ENCODE measurements around the gene PIK3R4. TPM values are rescaled to one million over a fixed set of nuclear protein-coding genes. Genes with fewer than 3 reads are reported as not detected.

The PIK3R4 gene
- total RNA-seq, 1 experiment from 2014 or later, result 31.9 TPM

- H3K4me1 ChIP-seq (ENCODE audit: insufficient read depth, low read length, poor library complexity, severe bottlenecking), result no peaks in the 10 kb centered on the region
- TF ChIP-seq EZH2 (IDR thresholded peaks at IDR 0.05; ENCODE audit: borderline replicate concordance, low read depth, low read length, poor library complexity, severe bottlenecking), result no peak
- TF ChIP-seq CTCF (conservative IDR thresholded peaks at IDR 0.05; ENCODE audit: low read depth, low read length), result no peak
- H3K27ac ChIP-seq (ENCODE audit: low read depth, low read length, poor library complexity, severe bottlenecking), result no peak overlapping the region
- ChIA-PET CTCF (no interaction called here), POLR2A (ENCODE audit: low non-redundant PET) (no interaction called here)
- H3K36me3 ChIP-seq (ENCODE audit: insufficient read depth, low read length, poor library complexity, severe bottlenecking), result no peaks in the 10 kb centered on the region
- no peak for DNase-seq (ENCODE audit: low spot score)
- no peaks in the 10 kb centered on the region for H3K9me3 ChIP-seq (ENCODE audit: low read depth, low read length, poor library complexity, severe bottlenecking)
- BruUV-seq (replicated peaks), result no TSS peak
- H3K4me3 ChIP-seq (ENCODE audit: low read depth, low read length, poor library complexity, severe bottlenecking), result no peak overlapping the region
- peaks cover 4% of the 10 kb centered on the region for H3K27me3 ChIP-seq (replicated peaks; ENCODE audit: insufficient read depth, low read depth, low read length, poor library complexity)
- intact Hi-C loops (cut with micrococcal nuclease; ENCODE audit: unreplicated experiment), result no loop called here
Measured at GRCh38 chr3:130773366-130773765, 26.7 kb upstream of the PIK3R4 start.

GRCh38 chr3:130772129-130772528, 25.5 kb upstream of the PIK3R4 start:
- no peak overlapping the region for H3K27ac ChIP-seq (ENCODE audit: low read depth, low read length, poor library complexity, severe bottlenecking)
- intact Hi-C loops (cut with micrococcal nuclease; ENCODE audit: unreplicated experiment), result no loop called here
- BruUV-seq (replicated peaks), result no TSS peak
- H3K9me3 ChIP-seq (ENCODE audit: low read depth, low read length, poor library complexity, severe bottlenecking), result no peaks in the 10 kb centered on the region
- H3K4me3 ChIP-seq (ENCODE audit: low read depth, low read length, poor library complexity, severe bottlenecking), result no peak overlapping the region
- no peaks in the 10 kb centered on the region for H3K4me1 ChIP-seq (ENCODE audit: insufficient read depth, low read length, poor library complexity, severe bottlenecking)
- DNase-seq (ENCODE audit: low spot score), result no peak
- ChIA-PET POLR2A (ENCODE audit: low non-redundant PET) (no interaction called here), CTCF (no interaction called here)
- no peak for TF ChIP-seq EZH2 (IDR thresholded peaks at IDR 0.05; ENCODE audit: borderline replicate concordance, low read depth, low read length, poor library complexity, severe bottlenecking)
- no peak for TF ChIP-seq CTCF (conservative IDR thresholded peaks at IDR 0.05; ENCODE audit: low read depth, low read length)
- no peaks in the 10 kb centered on the region for H3K36me3 ChIP-seq (ENCODE audit: insufficient read depth, low read length, poor library complexity, severe bottlenecking)
- peaks cover 14% of the 10 kb centered on the region for H3K27me3 ChIP-seq (replicated peaks; ENCODE audit: insufficient read depth, low read depth, low read length, poor library complexity)

- TF ChIP-seq CTCF (conservative IDR thresholded peaks at IDR 0.05; ENCODE audit: low read depth, low read length), result no peak
- TF ChIP-seq EZH2 (IDR thresholded peaks at IDR 0.05; ENCODE audit: borderline replicate concordance, low read depth, low read length, poor library complexity, severe bottlenecking), result no peak
- no peaks in the 10 kb centered on the region for H3K9me3 ChIP-seq (ENCODE audit: low read depth, low read length, poor library complexity, severe bottlenecking)
- POLR2A ChIA-PET (ENCODE audit: low non-redundant PET), result no interaction called here
- CTCF ChIA-PET, result no interaction called here
- no peak overlapping the region for H3K27ac ChIP-seq (ENCODE audit: low read depth, low read length, poor library complexity, severe bottlenecking)
- peaks cover 20% of the 10 kb centered on the region for H3K27me3 ChIP-seq (replicated peaks; ENCODE audit: insufficient read depth, low read depth, low read length, poor library complexity)
- no peaks in the 10 kb centered on the region for H3K4me1 ChIP-seq (ENCODE audit: insufficient read depth, low read length, poor library complexity, severe bottlenecking)
- no peak for DNase-seq (ENCODE audit: low spot score)
- no peak overlapping the region for H3K4me3 ChIP-seq (ENCODE audit: low read depth, low read length, poor library complexity, severe bottlenecking)
- BruUV-seq (replicated peaks), result no TSS peak
- intact Hi-C loops (cut with micrococcal nuclease; ENCODE audit: unreplicated experiment), result no loop called here
- no peaks in the 10 kb centered on the region for H3K36me3 ChIP-seq (ENCODE audit: insufficient read depth, low read length, poor library complexity, severe bottlenecking)
Measured at GRCh38 chr3:130770644-130771043, 24.0 kb upstream of the PIK3R4 start.
